Activated CD8-positive, alpha-beta memory T cell treated with anti-CD3 and anti-CD28 coated beads for 1 hour (primary cell): Measurements from ENCODE around the gene SFT2D1.
"Not testable (repeated sequence)": the region's sequence is repeated elsewhere in the genome, so short reads cannot be mapped to it uniquely, and the experiment has no call there.

Experiments used
- DNase-seq, 2 donors: peaks; one replicate each; pipeline ENCODE4 v3.0.0-alpha.2; 2020; ENCODE audit warnings: low read depth in 1 of 2; ENCODE audit errors: extremely low read depth in 1 of 2

Gene SFT2D1

GRCh38 chr6:166365221-166365620, 22.9 kb upstream of the SFT2D1 start:
- DNase-seq, result no peak

- DNase-seq, result no peak
Measured at GRCh38 chr6:166364456-166364855, 22.1 kb upstream of the SFT2D1 start.

GRCh38 chr6:166362427-166362826, 20.1 kb upstream of the SFT2D1 start:
- DNase-seq, result not testable (repeated sequence)

GRCh38 chr6:166361077-166361429, 18.7 kb upstream of the SFT2D1 start:
- DNase-seq, result no peak

- no peak for DNase-seq
Measured at GRCh38 chr6:166360243-166361076, 18.1 kb upstream of the SFT2D1 start.

GRCh38 chr6:166355552-166355951, 13.2 kb upstream of the SFT2D1 start:
- DNase-seq, result no peak

- no peak for DNase-seq
Measured at GRCh38 chr6:166354965-166355364, 12.6 kb upstream of the SFT2D1 start.

- DNase-seq, result no peak
Measured at GRCh38 chr6:166354143-166354542, 11.8 kb upstream of the SFT2D1 start.

- no peak for DNase-seq
Measured at GRCh38 chr6:166353507-166353906, 11.2 kb upstream of the SFT2D1 start.

- DNase-seq, result no peak
Measured at GRCh38 chr6:166352923-166353322, 10.6 kb upstream of the SFT2D1 start.

GRCh38 chr6:166351715-166352285, 9.5 kb upstream of the SFT2D1 start:
- DNase-seq, result no peak

- DNase-seq, result no peak
Measured at GRCh38 chr6:166348305-166348949, 6.1 kb upstream of the SFT2D1 start.

GRCh38 chr6:166346965-166347364, 4.6 kb upstream of the SFT2D1 start:
- DNase-seq, result no peak

- DNase-seq, result no peak
Measured at GRCh38 chr6:166346449-166346848, 4.1 kb upstream of the SFT2D1 start.

GRCh38 chr6:166345672-166346071, 3.3 kb upstream of the SFT2D1 start:
- DNase-seq, result not testable (repeated sequence)

GRCh38 chr6:166344921-166345320, 2.6 kb upstream of the SFT2D1 start:
- not testable (repeated sequence) for DNase-seq

GRCh38 chr6:166344240-166344639, 1.9 kb upstream of the SFT2D1 start:
- no peak for DNase-seq

- DNase-seq, result no peak
Measured at GRCh38 chr6:166343150-166343487, 774 bp upstream of the SFT2D1 start.

GRCh38 chr6:166341977-166342348, 382 bp downstream of the SFT2D1 start:
- no peak for DNase-seq

- DNase-seq, result no peak
Measured at GRCh38 chr6:166341464-166341863, 881 bp downstream of the SFT2D1 start.

- DNase-seq, result no peak
Measured at GRCh38 chr6:166338854-166339253, 3.5 kb downstream of the SFT2D1 start.

- DNase-seq, result no peak
Measured at GRCh38 chr6:166336847-166337246, 5.5 kb downstream of the SFT2D1 start.
